Measurements from ENCODE around the gene PDE11A.
A peak's percentile ranks its signal among the peaks of the same experiment; 100 is the strongest.

Gene PDE11A

GRCh38 chr2:177612659-177613058, 459.9 kb downstream of the PDE11A start:
- WGBS, 2 experiments (ENCODE audit: insufficient coverage in 2 of 2): 89 to 91% methylated on average over 3 of the region's 4 CpGs

GRCh38 chr2:177611310-177611886, 461.2 kb downstream of the PDE11A start:
- Histone ChIP-seq H3K27ac (ENCODE audit: low read depth, low read length, severe bottlenecking) (no peak overlapping the region), H3K36me3 (ENCODE audit: control insufficient read depth, insufficient read depth, low read length) (no peaks in the 10 kb centered on the region), H3K4me1 (ENCODE audit: control insufficient read depth, insufficient read depth, low read length, poor library complexity, severe bottlenecking) (peaks cover 5% of the 10 kb centered on the region), H3K4me3 (ENCODE audit: extremely low read depth, insufficient read depth, low read length, poor library complexity, severe bottlenecking) (no peak overlapping the region), H3K9me3 (ENCODE audit: control insufficient read depth, low read length) (peaks cover 4% of the 10 kb centered on the region)
- WGBS, 2 experiments (ENCODE audit: insufficient coverage in 2 of 2): 81 to 88% methylated on average over 5 of the region's 6 CpGs

More at GRCh38 chr2:177612659-177613058, 459.9 kb downstream of the PDE11A start:
- Histone ChIP-seq H3K4me3 (ENCODE audit: extremely low read depth, insufficient read depth, low read length, poor library complexity, severe bottlenecking) (no peak overlapping the region), H3K4me1 (ENCODE audit: control insufficient read depth, insufficient read depth, low read length, poor library complexity, severe bottlenecking) (no peaks in the 10 kb centered on the region), H3K9me3 (ENCODE audit: control insufficient read depth, low read length) (peaks cover 4% of the 10 kb centered on the region), H3K36me3 (ENCODE audit: control insufficient read depth, insufficient read depth, low read length) (no peaks in the 10 kb centered on the region), H3K27ac (ENCODE audit: low read depth, low read length, severe bottlenecking) (peak overlapping the region; percentile 65)

- H3K4me1 ChIP-seq (ENCODE audit: control insufficient read depth, insufficient read depth, low read length, poor library complexity, severe bottlenecking): peaks cover 7% of the 10 kb centered on the region
- peaks cover 4% of the 10 kb centered on the region for H3K9me3 ChIP-seq (ENCODE audit: control insufficient read depth, low read length)
- H3K27ac ChIP-seq (ENCODE audit: low read depth, low read length, severe bottlenecking): no peak overlapping the region
- no CpG with 5 or more reads among the region's 1 CpG for WGBS, 2 experiments (ENCODE audit: insufficient coverage in 2 of 2)
- no peak overlapping the region for H3K4me3 ChIP-seq (ENCODE audit: extremely low read depth, insufficient read depth, low read length, poor library complexity, severe bottlenecking)
- no peaks in the 10 kb centered on the region for H3K36me3 ChIP-seq (ENCODE audit: control insufficient read depth, insufficient read depth, low read length)
Measured at GRCh38 chr2:177610813-177611212, 461.8 kb downstream of the PDE11A start.

- peaks cover 4% of the 10 kb centered on the region for H3K9me3 ChIP-seq (ENCODE audit: control insufficient read depth, low read length)
- no peaks in the 10 kb centered on the region for H3K36me3 ChIP-seq (ENCODE audit: control insufficient read depth, insufficient read depth, low read length)
- peaks cover 7% of the 10 kb centered on the region for H3K4me1 ChIP-seq (ENCODE audit: control insufficient read depth, insufficient read depth, low read length, poor library complexity, severe bottlenecking)
- no peak overlapping the region for H3K27ac ChIP-seq (ENCODE audit: low read depth, low read length, severe bottlenecking)
- H3K4me3 ChIP-seq (ENCODE audit: extremely low read depth, insufficient read depth, low read length, poor library complexity, severe bottlenecking): no peak overlapping the region
- 63 to 75% methylated on average over 6 to 7 of the region's 7 CpGs for WGBS, 2 experiments (ENCODE audit: insufficient coverage in 2 of 2)
Measured at GRCh38 chr2:177606636-177607035, 465.9 kb downstream of the PDE11A start.

GRCh38 chr2:177604271-177605065, 468.1 kb downstream of the PDE11A start:
- peaks cover 7% of the 10 kb centered on the region for H3K4me1 ChIP-seq (ENCODE audit: control insufficient read depth, insufficient read depth, low read length, poor library complexity, severe bottlenecking)
- H3K27ac ChIP-seq (ENCODE audit: low read depth, low read length, severe bottlenecking): peak overlapping the region; percentile 33
- WGBS, 2 experiments (ENCODE audit: insufficient coverage in 2 of 2): 14 to 60% methylated on average over 1 of the region's 3 CpGs

GRCh38 chr2:177603768-177604167, 468.8 kb downstream of the PDE11A start:
- H3K4me1 ChIP-seq (ENCODE audit: control insufficient read depth, insufficient read depth, low read length, poor library complexity, severe bottlenecking): peaks cover 7% of the 10 kb centered on the region
- 86 to 90% methylated on average over 1 to 2 of the region's 3 CpGs for WGBS, 2 experiments (ENCODE audit: insufficient coverage in 2 of 2)
- no peaks in the 10 kb centered on the region for H3K9me3 ChIP-seq (ENCODE audit: control insufficient read depth, low read length)
- H3K4me3 ChIP-seq (ENCODE audit: extremely low read depth, insufficient read depth, low read length, poor library complexity, severe bottlenecking): no peak overlapping the region
- H3K36me3 ChIP-seq (ENCODE audit: control insufficient read depth, insufficient read depth, low read length): no peaks in the 10 kb centered on the region
- no peak overlapping the region for H3K27ac ChIP-seq (ENCODE audit: low read depth, low read length, severe bottlenecking)

More at GRCh38 chr2:177604271-177605065, 468.1 kb downstream of the PDE11A start:
- no peaks in the 10 kb centered on the region for H3K36me3 ChIP-seq (ENCODE audit: control insufficient read depth, insufficient read depth, low read length)
- peaks cover 3% of the 10 kb centered on the region for H3K9me3 ChIP-seq (ENCODE audit: control insufficient read depth, low read length)
- no peak overlapping the region for H3K4me3 ChIP-seq (ENCODE audit: extremely low read depth, insufficient read depth, low read length, poor library complexity, severe bottlenecking)

GRCh38 chr2:177603181-177603580, 469.4 kb downstream of the PDE11A start:
- H3K27ac ChIP-seq (ENCODE audit: low read depth, low read length, severe bottlenecking): no peak overlapping the region
- 100% methylated on average over 2 of the region's 5 CpGs; no CpG with 5 or more reads in 1 of the 2 experiments for WGBS, 2 experiments (ENCODE audit: insufficient coverage in 2 of 2)

GRCh38 chr2:177602611-177603164, 469.9 kb downstream of the PDE11A start:
- 90% methylated on average over 2 of the region's 2 CpGs; no CpG with 5 or more reads in 1 of the 2 experiments for WGBS, 2 experiments (ENCODE audit: insufficient coverage in 2 of 2)
- Histone ChIP-seq H3K4me3 (ENCODE audit: extremely low read depth, insufficient read depth, low read length, poor library complexity, severe bottlenecking) (no peak overlapping the region), H3K27ac (ENCODE audit: low read depth, low read length, severe bottlenecking) (no peak overlapping the region), H3K9me3 (ENCODE audit: control insufficient read depth, low read length) (no peaks in the 10 kb centered on the region), H3K36me3 (ENCODE audit: control insufficient read depth, insufficient read depth, low read length) (no peaks in the 10 kb centered on the region), H3K4me1 (ENCODE audit: control insufficient read depth, insufficient read depth, low read length, poor library complexity, severe bottlenecking) (peaks cover 7% of the 10 kb centered on the region)

More at GRCh38 chr2:177603181-177603580, 469.4 kb downstream of the PDE11A start:
- Histone ChIP-seq H3K9me3 (ENCODE audit: control insufficient read depth, low read length) (no peaks in the 10 kb centered on the region), H3K4me1 (ENCODE audit: control insufficient read depth, insufficient read depth, low read length, poor library complexity, severe bottlenecking) (peaks cover 7% of the 10 kb centered on the region), H3K36me3 (ENCODE audit: control insufficient read depth, insufficient read depth, low read length) (no peaks in the 10 kb centered on the region), H3K4me3 (ENCODE audit: extremely low read depth, insufficient read depth, low read length, poor library complexity, severe bottlenecking) (no peak overlapping the region)

GRCh38 chr2:177600917-177601316, 471.7 kb downstream of the PDE11A start:
- 86 to 93% methylated on average over 2 of the region's 2 CpGs for WGBS, 2 experiments (ENCODE audit: insufficient coverage in 2 of 2)
- Histone ChIP-seq H3K4me1 (ENCODE audit: control insufficient read depth, insufficient read depth, low read length, poor library complexity, severe bottlenecking) (no peaks in the 10 kb centered on the region), H3K9me3 (ENCODE audit: control insufficient read depth, low read length) (no peaks in the 10 kb centered on the region), H3K4me3 (ENCODE audit: extremely low read depth, insufficient read depth, low read length, poor library complexity, severe bottlenecking) (no peak overlapping the region), H3K36me3 (ENCODE audit: control insufficient read depth, insufficient read depth, low read length) (no peaks in the 10 kb centered on the region), H3K27ac (ENCODE audit: low read depth, low read length, severe bottlenecking) (no peak overlapping the region)

- 90 to 93% methylated on average over 2 of the region's 2 CpGs for WGBS, 2 experiments (ENCODE audit: insufficient coverage in 2 of 2)
- Histone ChIP-seq H3K27ac (ENCODE audit: low read depth, low read length, severe bottlenecking) (no peak overlapping the region), H3K4me1 (ENCODE audit: control insufficient read depth, insufficient read depth, low read length, poor library complexity, severe bottlenecking) (no peaks in the 10 kb centered on the region), H3K9me3 (ENCODE audit: control insufficient read depth, low read length) (no peaks in the 10 kb centered on the region), H3K36me3 (ENCODE audit: control insufficient read depth, insufficient read depth, low read length) (no peaks in the 10 kb centered on the region), H3K4me3 (ENCODE audit: extremely low read depth, insufficient read depth, low read length, poor library complexity, severe bottlenecking) (no peak overlapping the region)
Measured at GRCh38 chr2:177599956-177600355, 472.6 kb downstream of the PDE11A start.

Measured in mesodermal cell (in vitro differentiated cells).